ENCODE data around the gene ZGRF1. TPM values are rescaled to one million over a fixed set of nuclear protein-coding genes. Genes with fewer than 3 reads are reported as not detected.

The ZGRF1 gene
- total and polyA plus RNA-seq, 2 donors (not counting 3 experiments of a cell fraction or from before 2014, with no cell fraction given) = 2.4 to 14.4 TPM

DNA sequence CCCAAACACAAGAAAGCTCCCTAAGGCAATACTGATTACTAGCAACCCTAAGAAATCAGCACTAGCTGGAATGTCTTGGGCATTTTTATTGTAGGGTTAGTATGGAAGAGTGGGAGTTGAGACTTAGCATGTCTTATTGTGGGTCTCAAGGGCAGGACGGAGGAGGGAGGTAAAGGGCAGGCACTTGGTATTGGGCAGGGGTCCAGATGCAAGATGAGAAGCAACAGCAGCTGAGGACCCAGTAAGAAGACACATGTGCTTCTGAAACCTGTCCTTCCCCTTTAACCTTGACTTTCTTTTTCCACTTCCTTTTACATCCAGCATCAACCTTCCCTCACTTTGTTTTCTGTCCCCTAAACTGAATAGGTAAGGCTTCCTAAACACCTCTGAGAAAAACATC is 37.7 kb upstream of the ZGRF1 start:
- Histone ChIP-seq H2AFZ (ENCODE audit: low read depth, low read length) (no peak overlapping the region), H3K79me2 (ENCODE audit: control insufficient read depth, insufficient read depth, low read length) (no peaks in the 10 kb centered on the region), H3K4me3 (replicated peaks in 1 of 3; ENCODE audit: insufficient read depth in 1 of 3, low read depth in 1 of 3, low read length in 3 of 3) (no peak overlapping the region), H3K4me2 (ENCODE audit: insufficient read depth, low read length) (no peak overlapping the region), H3K9me3 (replicated peaks; ENCODE audit: control insufficient read depth, insufficient read depth, low read length) (no peaks in the 10 kb centered on the region), H3K27ac (ENCODE audit: insufficient read depth, low read depth, low read length) (no peak overlapping the region), H3K27me3 (ENCODE audit: control insufficient read depth in 2 of 2, insufficient read depth in 2 of 2, low read length in 2 of 2) (peaks cover 0 to 2% of the 10 kb centered on the region in 2 experiments), H3K9ac (replicated peaks; ENCODE audit: extremely low read depth, insufficient read depth, low read length) (no peak overlapping the region), H3K36me3 (ENCODE audit: control insufficient read depth in 2 of 2, extremely low read depth in 1 of 2, insufficient read depth in 2 of 2, low read length in 2 of 2) (no peaks in the 10 kb centered on the region), H3K4me1 (ENCODE audit: control insufficient read depth, extremely low read depth, insufficient read depth, low read length) (no peaks in the 10 kb centered on the region), H4K20me1 (replicated peaks; ENCODE audit: control insufficient read depth, extremely low read depth, insufficient read depth, low read length) (no peaks in the 10 kb centered on the region), H3K9me1 (replicated peaks; ENCODE audit: control insufficient read depth, extremely low read depth, insufficient read depth, low read length) (no peaks in the 10 kb centered on the region)
- intact Hi-C loops (cut with micrococcal nuclease) (no loop called here), dilution Hi-C loops (cut with MboI; ENCODE audit: extremely low pct_ligation_motif_present, low sequenced_read_pairs) (no loop called here)
- DNase-seq (ENCODE audit: low read depth, low spot score) (no peak), FAIRE-seq (no peak)
- ChIA-PET CTCF (no interaction called here), POLR2A (no interaction called here)
- BruUV-seq (replicated peaks) = no TSS peak
- TF ChIP-seq MYC (IDR thresholded peaks at IDR 0.05; ENCODE audit: low read depth, low read length) (no peak), FOS (IDR thresholded peaks at IDR 0.05; ENCODE audit: borderline replicate concordance, insufficient read depth, low read length) (no peak), POLR2AphosphoS5 (IDR thresholded peaks at IDR 0.05; ENCODE audit: insufficient read depth, low read depth, low read length) (no peak), JUN (IDR thresholded peaks at IDR 0.05; ENCODE audit: borderline replicate concordance, insufficient read depth, insufficient read length, low read depth) (no peak), GATA2 (IDR thresholded peaks at IDR 0.05; ENCODE audit: insufficient read depth, insufficient read length, low read depth, low read length) (no peak), POLR2A (IDR thresholded peaks at IDR 0.05; ENCODE audit: low read depth, low read length) (no peak), EZH2 (IDR thresholded peaks at IDR 0.05; ENCODE audit: borderline replicate concordance, low read depth, low read length, severe bottlenecking) (no peak)
- TF ChIP-seq, protein P1, sequence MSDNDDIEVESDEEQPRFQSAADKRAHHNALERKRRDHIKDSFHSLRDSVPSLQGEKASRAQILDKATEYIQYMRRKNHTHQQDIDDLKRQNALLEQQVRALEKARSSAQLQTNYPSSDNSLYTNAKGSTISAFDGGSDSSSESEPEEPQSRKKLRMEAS (IDR thresholded peaks at IDR 0.05; ENCODE audit: insufficient read depth, insufficient read length) = no peak

DNA sequence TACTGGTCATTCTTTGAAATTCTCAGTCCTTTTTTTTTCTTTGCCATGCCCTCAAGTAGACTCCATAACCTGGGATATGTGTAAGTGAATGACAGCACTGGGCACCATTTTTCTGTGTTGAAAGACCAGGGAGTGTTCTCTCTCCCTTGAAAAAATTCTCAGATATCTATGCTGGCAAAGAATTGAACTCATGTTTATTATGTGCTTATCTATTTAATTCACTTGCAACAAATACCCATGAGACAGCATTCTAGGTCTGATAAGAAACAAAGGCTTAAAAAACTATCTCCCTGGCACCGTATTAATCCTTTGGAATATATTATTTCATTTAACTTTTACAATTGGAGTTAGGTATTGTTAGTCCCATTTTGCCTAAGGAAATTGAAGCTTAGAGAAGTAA is 37.0 kb upstream of the ZGRF1 start:
- FAIRE-seq (no peak), DNase-seq (ENCODE audit: low read depth, low spot score) (no peak)
- H3K9ac ChIP-seq (replicated peaks; ENCODE audit: extremely low read depth, insufficient read depth, low read length) = no peak overlapping the region
- ChIA-PET POLR2A (no interaction called here), CTCF (interaction anchor here (0.7 kb wide), 1 partner anchor 11 kb away, joined by 3 read pairs; no protein-coding TSS in a partner anchor)
- BruUV-seq (replicated peaks) = no TSS peak
- no peaks in the 10 kb centered on the region for H3K79me2 ChIP-seq (ENCODE audit: control insufficient read depth, insufficient read depth, low read length)
- no peaks in the 10 kb centered on the region for H3K9me1 ChIP-seq (replicated peaks; ENCODE audit: control insufficient read depth, extremely low read depth, insufficient read depth, low read length)
- H4K20me1 ChIP-seq (replicated peaks; ENCODE audit: control insufficient read depth, extremely low read depth, insufficient read depth, low read length) = no peaks in the 10 kb centered on the region
- H3K4me1 ChIP-seq (ENCODE audit: control insufficient read depth, extremely low read depth, insufficient read depth, low read length) = no peaks in the 10 kb centered on the region
- intact Hi-C loops (cut with micrococcal nuclease) = no loop called here
- dilution Hi-C loops (cut with MboI; ENCODE audit: extremely low pct_ligation_motif_present, low sequenced_read_pairs) = no loop called here
- no peak overlapping the region for H3K27ac ChIP-seq (ENCODE audit: insufficient read depth, low read depth, low read length)
- TF ChIP-seq EZH2 (IDR thresholded peaks at IDR 0.05; ENCODE audit: borderline replicate concordance, low read depth, low read length, severe bottlenecking) (no peak), MYC (IDR thresholded peaks at IDR 0.05; ENCODE audit: low read depth, low read length) (no peak), JUN (IDR thresholded peaks at IDR 0.05; ENCODE audit: borderline replicate concordance, insufficient read depth, insufficient read length, low read depth) (no peak), FOS (IDR thresholded peaks at IDR 0.05; ENCODE audit: borderline replicate concordance, insufficient read depth, low read length) (no peak)
- TF ChIP-seq, protein P1 (IDR thresholded peaks at IDR 0.05; ENCODE audit: insufficient read depth, insufficient read length) = no peak
- no peak overlapping the region for H3K4me3 ChIP-seq (replicated peaks in 1 of 3; ENCODE audit: insufficient read depth in 1 of 3, low read depth in 1 of 3, low read length in 3 of 3)
- H3K27me3 ChIP-seq (ENCODE audit: control insufficient read depth in 2 of 2, insufficient read depth in 2 of 2, low read length in 2 of 2) = peaks cover 0 to 2% of the 10 kb centered on the region in 2 experiments
- no peak overlapping the region for H2AFZ ChIP-seq (ENCODE audit: low read depth, low read length)
- H3K9me3 ChIP-seq (replicated peaks; ENCODE audit: control insufficient read depth, insufficient read depth, low read length) = no peaks in the 10 kb centered on the region
- H3K4me2 ChIP-seq (ENCODE audit: insufficient read depth, low read length) = no peak overlapping the region
- no peaks in the 10 kb centered on the region for H3K36me3 ChIP-seq (ENCODE audit: control insufficient read depth in 2 of 2, extremely low read depth in 1 of 2, insufficient read depth in 2 of 2, low read length in 2 of 2)

All from endothelial cell of umbilical vein (primary cell).